ENCODE measurements around the gene DAO. TPM values are rescaled to one million over a fixed set of nuclear protein-coding genes. Genes with fewer than 3 reads are reported as not detected.

Gene DAO
- total RNA-seq, 1 donor from 2014 or later: not detected

DNA sequence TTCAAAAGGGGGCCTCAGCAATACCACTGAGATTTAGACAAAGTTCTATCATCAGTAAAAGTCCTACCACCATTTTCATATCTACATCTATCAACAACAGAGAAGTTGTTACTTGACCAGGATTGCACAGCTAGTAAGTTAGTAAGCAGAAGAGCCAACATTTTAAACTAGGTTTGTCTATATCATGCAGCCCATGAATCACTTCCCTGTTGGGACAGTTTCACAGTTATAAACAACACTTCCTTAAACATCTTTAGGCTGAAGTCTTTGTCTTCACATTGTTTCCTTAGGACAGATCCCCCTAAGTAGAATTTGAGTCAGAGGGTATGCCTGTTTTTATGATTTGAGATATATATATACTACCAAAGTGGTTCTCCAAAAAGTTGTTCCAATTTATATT lies 68.5 kb downstream of the DAO start:
- peaks cover 17% of the 10 kb centered on the region for H3K27me3 Mint-ChIP-seq (ENCODE audit: low read depth)
- H3K27ac Mint-ChIP-seq: no peak overlapping the region
- no peaks in the 10 kb centered on the region for H3K36me3 Mint-ChIP-seq (ENCODE audit: low read depth)
- H3K4me3 Mint-ChIP-seq (ENCODE audit: low read depth): no peak overlapping the region
- peaks cover 8% of the 10 kb centered on the region for H3K9me3 Mint-ChIP-seq
- intact Hi-C loops (cut with micrococcal nuclease): no loop called here
- DNase-seq (ENCODE audit: low spot score): no peak
- H3K4me1 Mint-ChIP-seq (ENCODE audit: low read depth): no peaks in the 10 kb centered on the region

- H3K4me1 Mint-ChIP-seq (ENCODE audit: low read depth): no peaks in the 10 kb centered on the region
- H3K36me3 Mint-ChIP-seq (ENCODE audit: low read depth): no peaks in the 10 kb centered on the region
- peaks cover 17% of the 10 kb centered on the region for H3K27me3 Mint-ChIP-seq (ENCODE audit: low read depth)
- DNase-seq (ENCODE audit: low spot score): no peak
- no peak overlapping the region for H3K4me3 Mint-ChIP-seq (ENCODE audit: low read depth)
- H3K9me3 Mint-ChIP-seq: peaks cover 8% of the 10 kb centered on the region
- intact Hi-C loops (cut with micrococcal nuclease): loop anchor here (2.0 to 5.0 kb wide), 2 partner anchors 65 to 142 kb away; partner anchors contain the start of gene ALKBH2
- H3K27ac Mint-ChIP-seq: no peak overlapping the region
Observed at GRCh38 chr12:108949976-108950375, 70.1 kb downstream of the DAO start.

Other genes starting within 250 kb of the DAO start
- gene SELPLG, start 246.2 kb upstream of the DAO start, total RNA-seq: 52.1 and 55.6 TPM in 2 replicates
- 81.5 and 88.8 TPM in 2 replicates for gene CORO1C, start 148.6 kb upstream of the DAO start, total RNA-seq
- 39.8 and 48.1 TPM in 2 replicates for gene SSH1, start 22.5 kb upstream of the DAO start, total RNA-seq
- gene SVOP, start 141.0 kb downstream of the DAO start, total RNA-seq: not detected in 2 replicates
- 6.8 and 7.3 TPM in 2 replicates for gene USP30, start 172.5 kb downstream of the DAO start, total RNA-seq
- gene ALKBH2, start 213.4 kb downstream of the DAO start, total RNA-seq: 33.4 and 34.9 TPM in 2 replicates
- 82.5 and 86.2 TPM in 2 replicates for gene UNG, start 217.5 kb downstream of the DAO start, total RNA-seq
- gene ACACB, start 236.5 kb downstream of the DAO start, total RNA-seq: 12.1 and 12.9 TPM in 2 replicates